ENCODE data around the gene KLHDC10. TPM values are rescaled to one million over a fixed set of nuclear protein-coding genes. Genes with fewer than 3 reads are reported as not detected.
A peak's percentile ranks its signal among the peaks of the same experiment; 100 is the strongest.

Gene KLHDC10
- total and polyA plus RNA-seq, 8 donors, result 5.8 to 22.8 (median 20.9) TPM

DNA sequence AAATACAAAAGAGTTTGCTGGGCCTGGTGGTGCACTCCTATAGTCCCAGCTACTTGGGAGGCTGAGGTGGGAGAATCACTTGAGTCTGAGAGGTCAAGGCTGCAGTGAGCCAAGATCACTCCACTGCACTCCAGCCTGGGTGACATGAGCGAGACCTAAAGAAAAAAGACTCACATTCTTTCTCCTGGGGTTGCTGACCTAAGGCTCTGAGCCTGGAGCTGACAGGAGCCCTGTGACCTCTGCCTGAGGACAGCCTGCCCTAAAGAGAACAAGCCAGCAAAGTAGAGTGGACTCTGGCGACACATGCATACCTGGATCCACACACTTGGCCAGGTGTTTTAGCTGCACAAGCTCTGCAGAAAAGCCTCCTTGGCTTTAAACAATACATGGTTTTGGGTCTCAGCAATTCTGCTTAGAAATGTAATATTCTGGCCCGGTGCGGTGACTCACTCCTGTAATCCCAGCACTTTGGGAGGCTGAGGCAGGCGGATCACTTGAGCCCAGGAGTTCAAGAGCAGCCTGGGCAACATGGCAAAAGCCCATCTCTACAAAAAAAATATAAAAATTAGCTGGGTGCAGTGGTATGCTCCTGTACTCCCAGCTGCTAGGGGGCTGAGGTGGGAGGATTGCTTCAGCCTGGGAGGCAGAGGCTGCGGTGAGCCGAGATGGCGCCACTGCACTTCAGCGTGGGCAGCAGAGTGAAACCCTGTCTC, 76.5 kb downstream of the KLHDC10 start:
- intact Hi-C loops (cut with DNase I), result no loop called here
- Histone ChIP-seq H3K27ac (no peak overlapping the region), H3K36me3 (no peaks in the 10 kb centered on the region), H3K4me1 (peaks cover 7% of the 10 kb centered on the region in 3 donors), H3K27me3 (no peaks in the 10 kb centered on the region), H3K9me3 (no peaks in the 10 kb centered on the region), H3K4me3 (no peak overlapping the region)
- DNase-seq, result no peak
- no peak for FAIRE-seq
- TF ChIP-seq, protein P1, sequence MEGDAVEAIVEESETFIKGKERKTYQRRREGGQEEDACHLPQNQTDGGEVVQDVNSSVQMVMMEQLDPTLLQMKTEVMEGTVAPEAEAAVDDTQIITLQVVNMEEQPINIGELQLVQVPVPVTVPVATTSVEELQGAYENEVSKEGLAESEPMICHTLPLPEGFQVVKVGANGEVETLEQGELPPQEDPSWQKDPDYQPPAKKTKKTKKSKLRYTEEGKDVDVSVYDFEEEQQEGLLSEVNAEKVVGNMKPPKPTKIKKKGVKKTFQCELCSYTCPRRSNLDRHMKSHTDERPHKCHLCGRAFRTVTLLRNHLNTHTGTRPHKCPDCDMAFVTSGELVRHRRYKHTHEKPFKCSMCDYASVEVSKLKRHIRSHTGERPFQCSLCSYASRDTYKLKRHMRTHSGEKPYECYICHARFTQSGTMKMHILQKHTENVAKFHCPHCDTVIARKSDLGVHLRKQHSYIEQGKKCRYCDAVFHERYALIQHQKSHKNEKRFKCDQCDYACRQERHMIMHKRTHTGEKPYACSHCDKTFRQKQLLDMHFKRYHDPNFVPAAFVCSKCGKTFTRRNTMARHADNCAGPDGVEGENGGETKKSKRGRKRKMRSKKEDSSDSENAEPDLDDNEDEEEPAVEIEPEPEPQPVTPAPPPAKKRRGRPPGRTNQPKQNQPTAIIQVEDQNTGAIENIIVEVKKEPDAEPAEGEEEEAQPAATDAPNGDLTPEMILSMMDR (IDR thresholded peaks at IDR 0.05), result no peak
- 95 to 96% methylated on average over 9 of the region's 9 CpGs for WGBS, 2 donors
- ATAC-seq, result no peak

- H3K4me1 ChIP-seq, result peaks cover 7% of the 10 kb centered on the region in 3 donors
- WGBS, 2 donors, result 96 to 97% methylated on average over 14 of the region's 14 CpGs
- no peaks in the 10 kb centered on the region for H3K27me3 ChIP-seq
- TF ChIP-seq, protein P1 (IDR thresholded peaks at IDR 0.05), result no peak
- FAIRE-seq, result no peak
- no peak for DNase-seq
- H3K9me3 ChIP-seq, result no peaks in the 10 kb centered on the region
- no peaks in the 10 kb centered on the region for H3K36me3 ChIP-seq
- no peak overlapping the region for H3K4me3 ChIP-seq
- intact Hi-C loops (cut with DNase I), result no loop called here
- ATAC-seq, result no peak
- H3K27ac ChIP-seq, result no peak overlapping the region
These were observed 77.5 kb downstream of the KLHDC10 start for GRCh38 chr7:130147710-130148325.

DNA sequence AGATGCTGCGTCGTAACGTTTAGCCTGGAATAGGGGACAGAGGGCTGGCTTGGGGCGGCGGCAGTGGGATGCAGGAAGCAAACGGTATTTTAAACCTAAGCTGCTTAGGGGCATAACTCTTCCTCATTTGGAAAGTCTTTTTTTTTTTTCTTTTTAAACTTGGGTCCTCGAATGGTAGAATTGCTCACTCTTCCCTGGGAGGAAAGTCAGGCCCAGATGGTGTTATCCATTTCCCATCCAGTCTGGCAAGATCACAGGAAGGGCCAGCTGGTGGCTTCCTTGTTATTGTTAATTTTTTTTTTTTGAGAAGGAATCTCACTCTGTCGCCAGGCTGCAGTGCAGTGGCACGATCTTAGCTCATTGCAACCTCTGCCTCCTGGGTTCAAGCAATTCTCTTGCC, 78.2 kb downstream of the KLHDC10 start:
- intact Hi-C loops (cut with DNase I), result no loop called here
- Histone ChIP-seq H3K27me3 (no peaks in the 10 kb centered on the region), H3K4me3 (no peak overlapping the region), H3K27ac (no peak overlapping the region), H3K4me1 (peaks cover 7 to 8% (median 7%) of the 10 kb centered on the region in 3 donors), H3K36me3 (no peaks in the 10 kb centered on the region), H3K9me3 (no peaks in the 10 kb centered on the region)
- ATAC-seq (no peak), FAIRE-seq (no peak), DNase-seq (no peak)
- TF ChIP-seq, protein P1 (IDR thresholded peaks at IDR 0.05), result no peak
- 88 to 90% methylated on average over 9 of the region's 9 CpGs for WGBS, 2 donors

- Histone ChIP-seq H3K4me1 (peaks cover 9 to 17% (median 12%) of the 10 kb centered on the region in 3 donors), H3K27me3 (no peaks in the 10 kb centered on the region), H3K36me3 (no peaks in the 10 kb centered on the region), H3K9me3 (no peaks in the 10 kb centered on the region), H3K27ac (peak overlapping the region in 2 of 4 donors; percentile 12 to 30), H3K4me3 (no peak overlapping the region)
- ATAC-seq (peak; percentile 44 to 61 (median 52)), FAIRE-seq (no peak), DNase-seq (peak; percentile 72 to 88 (median 78))
- 50 to 56% methylated on average over 19 to 20 of the region's 20 CpGs for WGBS, 2 donors
- intact Hi-C loops (cut with DNase I), result no loop called here
- TF ChIP-seq, protein P1 (IDR thresholded peaks at IDR 0.05), result no peak
These were observed 79.2 kb downstream of the KLHDC10 start for GRCh38 chr7:130149281-130150139.
